Hair follicle dermal papilla cell (primary cell): ENCODE data around the gene ZNF227. TPM values are rescaled to one million over a fixed set of nuclear protein-coding genes. Genes with fewer than 3 reads are reported as not detected.

ENCODE experiments used
- total RNA-seq: library from RNA; depleted of rRNA; stranded (reverse); fragments of >200 nt; gene quantifications from 2 replicates; pipeline ENCODE4 v1.2.3, GENCODE V29; 2012

The ZNF227 gene
- 14.9 and 15.7 TPM in 2 replicates for total RNA-seq

GRCh38 chr19:44212250-44212865 is at the start of gene ZNF227:
Gene ZNF227 (plus strand): TSS chr19:44212532. CDS start chr19:44217793, 5,261 bp downstream.

GRCh38 chr19:44164673-44165512 is 47.4 kb upstream of the ZNF227 start, which contains the start of gene ZNF226:
Gene ZNF226 (plus strand): TSS chr19:44165100. CDS start chr19:44170081, 4,981 bp downstream.

Other genes with a start within 250 kb of the ZNF227 start
- 8.0 and 13.3 TPM in 2 replicates for gene ZNF155, start 228.3 kb upstream of the ZNF227 start, total RNA-seq
- 3.2 and 3.7 TPM in 2 replicates for gene ZNF230, start 209.6 kb upstream of the ZNF227 start, total RNA-seq
- 6.2 and 6.9 TPM in 2 replicates for gene ZNF222, start 187.2 kb upstream of the ZNF227 start, total RNA-seq
- 5.2 and 6.2 TPM in 2 replicates for gene ZNF223, start 160.5 kb upstream of the ZNF227 start, total RNA-seq
- gene ZNF284, start 140.4 kb upstream of the ZNF227 start, total RNA-seq = 3.2 and 3.4 TPM in 2 replicates
- gene ZNF224, start 118.2 kb upstream of the ZNF227 start, total RNA-seq = 32.1 and 38.9 TPM in 2 replicates
- 5.6 and 6.5 TPM in 2 replicates for gene ZNF225, start 99.1 kb upstream of the ZNF227 start, total RNA-seq
- 10.6 and 12.0 TPM in 2 replicates for gene ZNF234, start 71.0 kb upstream of the ZNF227 start, total RNA-seq
- 17.6 and 17.8 TPM in 2 replicates for gene ZNF226, start 47.4 kb upstream of the ZNF227 start, total RNA-seq
- gene ZNF233, start 47.4 kb downstream of the ZNF227 start, total RNA-seq = 1.1 and 1.9 TPM in 2 replicates
- gene ZNF235, start 92.5 kb downstream of the ZNF227 start, total RNA-seq = 5.7 and 7.5 TPM in 2 replicates
- gene ZNF112, start 144.1 kb downstream of the ZNF227 start, total RNA-seq = 7.9 and 9.1 TPM in 2 replicates
- 2.8 and 2.9 TPM in 2 replicates for gene ZNF285, start 189.1 kb downstream of the ZNF227 start, total RNA-seq
- 17.2 and 20.9 TPM in 2 replicates for gene ZNF229, start 235.9 kb downstream of the ZNF227 start, total RNA-seq